ENCODE measurements around the gene LHB. TPM values are rescaled to one million over a fixed set of nuclear protein-coding genes. Genes with fewer than 3 reads are reported as not detected.

LHB gene
- total RNA-seq, 1 donor from 2014 or later = 3.6 TPM

DNA sequence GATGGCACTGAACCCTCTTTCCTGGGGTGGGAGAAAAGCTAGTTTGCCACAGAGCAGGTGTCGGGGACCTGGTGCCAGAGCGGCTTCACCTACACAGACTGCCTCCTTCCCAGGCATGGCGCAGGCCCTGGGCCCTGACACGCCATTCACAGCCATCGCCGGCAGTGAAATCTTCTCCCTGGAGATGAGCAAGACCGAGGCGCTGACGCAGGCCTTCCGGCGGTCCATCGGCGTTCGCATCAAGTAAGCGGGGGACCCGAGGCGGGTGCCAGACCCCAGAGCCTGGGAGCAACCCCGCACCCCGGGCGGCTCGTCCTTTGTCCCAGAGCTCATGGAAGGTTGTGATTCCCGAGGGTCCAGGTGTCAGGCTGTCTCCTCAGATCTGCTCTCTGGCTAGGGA is 10.0 kb downstream of the LHB start:
- H3K4me3 ChIP-seq (ENCODE audit: low read depth, low read length) = no peak overlapping the region
- no peak for TF ChIP-seq CTCF (conservative IDR thresholded peaks at IDR 0.05; ENCODE audit: low read depth, low read length)
- DNase-seq (ENCODE audit: low read depth) = no peak

- no peak overlapping the region for H3K4me3 ChIP-seq (ENCODE audit: low read depth, low read length)
- no peak for TF ChIP-seq CTCF (conservative IDR thresholded peaks at IDR 0.05; ENCODE audit: low read depth, low read length)
- no peak for DNase-seq (ENCODE audit: low read depth)
These were observed 11.8 kb downstream of the LHB start for GRCh38 chr19:49004964-49005614.

GRCh38 chr19:49004133-49004532 is 12.8 kb downstream of the LHB start:
- DNase-seq (ENCODE audit: low read depth) = no peak
- H3K4me3 ChIP-seq (ENCODE audit: low read depth, low read length) = no peak overlapping the region
- no peak for TF ChIP-seq CTCF (conservative IDR thresholded peaks at IDR 0.05; ENCODE audit: low read depth, low read length)

- no peak overlapping the region for H3K4me3 ChIP-seq (ENCODE audit: low read depth, low read length)
- peak; percentile 80 for TF ChIP-seq CTCF (conservative IDR thresholded peaks at IDR 0.05; ENCODE audit: low read depth, low read length)
- no peak for DNase-seq (ENCODE audit: low read depth)
These were observed 17.2 kb downstream of the LHB start for GRCh38 chr19:48999481-49000325.

DNA sequence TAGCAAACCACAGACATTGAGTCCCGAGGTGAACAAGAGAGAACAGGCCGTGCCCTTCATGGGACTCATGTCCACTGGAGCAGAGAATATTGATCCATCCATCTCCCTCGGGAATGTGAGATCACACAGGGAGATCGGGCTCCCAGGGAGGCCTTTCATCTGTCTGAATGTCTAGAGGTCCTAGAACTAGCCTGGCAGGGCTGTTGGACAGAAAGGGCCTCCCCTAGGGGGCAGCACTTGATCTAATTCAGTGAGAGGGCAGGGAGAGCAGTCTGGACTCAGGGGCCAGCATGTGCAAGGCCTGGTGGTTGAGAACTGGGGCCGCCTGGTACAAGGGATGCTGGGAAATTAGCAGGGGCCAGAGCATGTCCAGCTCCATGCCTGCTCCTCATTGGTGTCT is 18.9 kb downstream of the LHB start:
- DNase-seq (ENCODE audit: low read depth) = no peak
- peak; percentile 73 for TF ChIP-seq CTCF (conservative IDR thresholded peaks at IDR 0.05; ENCODE audit: low read depth, low read length)
- no peak overlapping the region for H3K4me3 ChIP-seq (ENCODE audit: low read depth, low read length)

DNA sequence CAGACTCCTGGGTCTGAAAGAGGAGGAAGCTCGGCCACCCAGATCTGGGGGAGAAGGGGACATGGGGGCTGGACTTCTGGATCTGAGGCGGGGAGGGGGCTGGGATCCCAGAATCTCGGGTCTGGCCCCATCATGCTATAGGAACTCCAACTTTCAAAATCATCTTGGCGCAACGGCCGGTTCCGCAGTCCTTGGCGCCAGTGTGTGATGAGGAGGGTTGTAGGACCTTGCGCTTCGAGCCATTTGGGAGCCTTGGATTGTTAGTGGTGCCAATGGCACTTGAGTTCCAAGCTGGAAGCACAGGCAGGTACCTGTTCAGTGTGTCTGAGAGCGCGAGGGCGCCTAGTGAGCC is 22.9 kb downstream of the LHB start:
- peak overlapping the region; percentile 82 for H3K4me3 ChIP-seq (ENCODE audit: low read depth, low read length)
- DNase-seq (ENCODE audit: low read depth) = no peak
- TF ChIP-seq CTCF (conservative IDR thresholded peaks at IDR 0.05; ENCODE audit: low read depth, low read length) = no peak

Data from epithelial cell of proximal tubule (primary cell).